Vagina (tissue), 2 donors: Measurements from ENCODE around the gene IMPG2.

ENCODE experiments used
- POLR2A ChIP-seq, 2 donors: fragments of 450-650 bp; IDR thresholded peaks; one replicate each; pipeline ENCODE4 v1.6.1; 2017; ENCODE audit warnings: antibody characterized with exemption in 2 of 2, mild to moderate bottlenecking in 2 of 2, moderate library complexity in 2 of 2
- POLR2AphosphoS5 ChIP-seq, 2 donors: sonication (generic); formaldehyde crosslinking; IDR thresholded peaks; one replicate each; pipeline ENCODE4 v1.9.0; 2017; ENCODE audit warnings: antibody characterized with exemption in 2 of 2, mild to moderate bottlenecking in 2 of 2, low read depth in 1 of 2; ENCODE audit not compliant: insufficient read depth in 1 of 2
- TF ChIP-seq, protein P1 (sequence below), 3 experiments: fragments of 450-650 bp in 2 of 3; fragments of 200-600 bp in 1 of 3; sonication (generic) in 1 of 3; IDR thresholded peaks; one replicate each; pipeline ENCODE4 v1.5.1; 2017 to 2019; ENCODE audit warnings: antibody characterized with exemption in 3 of 3, mild to moderate bottlenecking in 2 of 3, moderate library complexity in 2 of 3

DNA sequence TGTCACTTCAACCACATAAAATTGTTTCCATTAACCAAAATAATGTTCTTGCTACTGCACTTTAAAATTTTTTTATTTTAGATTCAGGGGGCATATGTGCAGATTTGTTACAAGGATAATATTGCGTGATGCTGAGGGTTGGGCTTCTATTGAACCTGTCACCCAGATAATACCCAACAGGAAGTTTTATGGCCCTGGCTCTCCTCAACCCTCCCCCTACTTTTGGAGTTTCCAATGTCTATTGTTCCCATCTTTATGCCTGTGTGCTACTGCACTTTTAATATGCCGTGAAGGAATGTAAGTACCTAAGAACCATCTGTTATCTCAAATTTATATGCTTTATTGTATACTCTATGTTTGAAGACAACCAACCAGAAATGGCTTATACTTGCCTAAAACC, 42.0 kb upstream of the IMPG2 start:
- TF ChIP-seq, protein P1, sequence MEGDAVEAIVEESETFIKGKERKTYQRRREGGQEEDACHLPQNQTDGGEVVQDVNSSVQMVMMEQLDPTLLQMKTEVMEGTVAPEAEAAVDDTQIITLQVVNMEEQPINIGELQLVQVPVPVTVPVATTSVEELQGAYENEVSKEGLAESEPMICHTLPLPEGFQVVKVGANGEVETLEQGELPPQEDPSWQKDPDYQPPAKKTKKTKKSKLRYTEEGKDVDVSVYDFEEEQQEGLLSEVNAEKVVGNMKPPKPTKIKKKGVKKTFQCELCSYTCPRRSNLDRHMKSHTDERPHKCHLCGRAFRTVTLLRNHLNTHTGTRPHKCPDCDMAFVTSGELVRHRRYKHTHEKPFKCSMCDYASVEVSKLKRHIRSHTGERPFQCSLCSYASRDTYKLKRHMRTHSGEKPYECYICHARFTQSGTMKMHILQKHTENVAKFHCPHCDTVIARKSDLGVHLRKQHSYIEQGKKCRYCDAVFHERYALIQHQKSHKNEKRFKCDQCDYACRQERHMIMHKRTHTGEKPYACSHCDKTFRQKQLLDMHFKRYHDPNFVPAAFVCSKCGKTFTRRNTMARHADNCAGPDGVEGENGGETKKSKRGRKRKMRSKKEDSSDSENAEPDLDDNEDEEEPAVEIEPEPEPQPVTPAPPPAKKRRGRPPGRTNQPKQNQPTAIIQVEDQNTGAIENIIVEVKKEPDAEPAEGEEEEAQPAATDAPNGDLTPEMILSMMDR (IDR thresholded peaks at IDR 0.05), result no peak
- TF ChIP-seq POLR2AphosphoS5 (IDR thresholded peaks at IDR 0.05; ENCODE audit: insufficient read depth in 1 of 2, low read depth in 1 of 2), result no peak
- TF ChIP-seq POLR2A (IDR thresholded peaks at IDR 0.05), result no peak
